HFFc6 (cell line): ENCODE measurements around the gene OR7G1. TPM values are rescaled to one million over a fixed set of nuclear protein-coding genes. Genes with fewer than 3 reads are reported as not detected.

Experiments used
- DNase-seq: peaks from one replicate; pipeline ENCODE4 v3.0.0-alpha.2; 2018
- H3K27ac Mint-ChIP-seq: 2 replicates; pipeline ENCODE4 v1.8.0; 2020; ENCODE audit warnings: mild to moderate bottlenecking, mixed read lengths
- H3K27me3 Mint-ChIP-seq: 2 replicates; pipeline ENCODE4 v1.8.0; 2021; ENCODE audit warnings: mild to moderate bottlenecking, moderate library complexity, mixed read lengths; ENCODE audit not compliant: insufficient read depth
- H3K36me3 Mint-ChIP-seq: 2 replicates; pipeline ENCODE4 v1.8.0; 2021; ENCODE audit warnings: low read depth, mixed read lengths
- H3K4me1 Mint-ChIP-seq: 2 replicates; pipeline ENCODE4 v1.8.0; 2020; ENCODE audit warnings: low read depth, mixed read lengths
- H3K4me3 Mint-ChIP-seq: 2 replicates; pipeline ENCODE4 v1.8.0; 2020; ENCODE audit warnings: mild to moderate bottlenecking, moderate library complexity, mixed read lengths
- H3K9me3 Mint-ChIP-seq: 2 replicates; pipeline ENCODE4 v1.8.0; 2020; ENCODE audit warnings: mild to moderate bottlenecking, mixed read lengths
- CTCF ChIP-seq: fragments of 200-600 bp; sonication (generic); IDR thresholded peaks from 2 replicates; pipeline ENCODE4 v1.5.0; 2021; ENCODE audit warnings: antibody characterized with exemption, mild to moderate bottlenecking
- long read RNA-seq: library from polyadenylated mRNA; unstranded; transcript quantifications from one replicate; pipeline ENCODE4 v2.0.0, GENCODE V29; 2019
- total RNA-seq, 6 experiments: library from RNA; stranded (reverse); fragmentation: NEBNext Ultra II Directional; extraction: Animal tissue kit (Norgen Biotek cat#: 25700); gene quantifications; 2 replicates in 1 of 6; 3 replicates in 5 of 6; pipeline ENCODE4 v1.2.3, GENCODE V29; 2021

The OR7G1 gene
- total RNA-seq, result not detected
- long read RNA-seq, result 0 reads

- Mint-ChIP-seq H3K9me3 (peaks cover 4% of the 10 kb centered on the region; the same call in 1 of the 2 replicates), H3K27ac (no peak within 1 kb of the TSS), H3K27me3 (no peaks in the 10 kb centered on the region; the same call in 1 of the 2 replicates), H3K4me1 (no peaks in the 10 kb centered on the region), H3K4me3 (no peak within 1 kb of the TSS), H3K36me3 (no peaks in the 10 kb centered on the region; the same call in 1 of the 2 replicates)
- DNase-seq, result no peak
- TF ChIP-seq CTCF, result no peak
Measured at GRCh38 chr19:9115307-9115813, at the start of gene OR7G1. OR7G1 (minus strand) TSS chr19:9115763; CDS start chr19:9115763, 0 bp downstream.

GRCh38 chr19:9165261-9165660 lies 49.7 kb upstream of the OR7G1 start:
- Mint-ChIP-seq H3K27me3 (no peaks in the 10 kb centered on the region), H3K36me3 (peaks cover 76% of the 10 kb centered on the region), H3K9me3 (peaks cover 50% of the 10 kb centered on the region), H3K27ac (no peak overlapping the region), H3K4me1 (peaks cover 5% of the 10 kb centered on the region), H3K4me3 (no peak overlapping the region)
- no peak for DNase-seq
- TF ChIP-seq CTCF, result no peak

GRCh38 chr19:9161427-9161826 lies 45.9 kb upstream of the OR7G1 start:
- peaks cover 5% of the 10 kb centered on the region for H3K4me1 Mint-ChIP-seq
- peaks cover 79% of the 10 kb centered on the region for H3K9me3 Mint-ChIP-seq
- no peak overlapping the region for H3K4me3 Mint-ChIP-seq
- no peak overlapping the region for H3K27ac Mint-ChIP-seq
- no peak for TF ChIP-seq CTCF
- H3K36me3 Mint-ChIP-seq, result peaks cover 99% of the 10 kb centered on the region
- H3K27me3 Mint-ChIP-seq, result no peaks in the 10 kb centered on the region
- DNase-seq, result no peak

GRCh38 chr19:9159891-9160290 lies 44.3 kb upstream of the OR7G1 start:
- Mint-ChIP-seq H3K36me3 (peaks cover 99% of the 10 kb centered on the region), H3K27me3 (no peaks in the 10 kb centered on the region), H3K27ac (no peak overlapping the region), H3K4me3 (no peak overlapping the region), H3K9me3 (peaks cover 89% of the 10 kb centered on the region), H3K4me1 (no peaks in the 10 kb centered on the region; the same call in 1 of the 2 replicates)
- TF ChIP-seq CTCF, result no peak
- DNase-seq, result no peak

- Mint-ChIP-seq H3K4me3 (no peak overlapping the region), H3K36me3 (peaks cover 100% of the 10 kb centered on the region), H3K9me3 (peaks cover 96% of the 10 kb centered on the region), H3K27me3 (no peaks in the 10 kb centered on the region; the same call in 1 of the 2 replicates), H3K4me1 (no peaks in the 10 kb centered on the region), H3K27ac (no peak overlapping the region)
- no peak for TF ChIP-seq CTCF
- no peak for DNase-seq
Measured at GRCh38 chr19:9156304-9156703, 40.7 kb upstream of the OR7G1 start.
